Colon (tissue), 2 donors: ENCODE measurements around the gene SERPINB1.
"Not testable (repeated sequence)": the region's sequence is repeated elsewhere in the genome, so short reads cannot be mapped to it uniquely, and the experiment has no call there.

Experiments
- FAIRE-seq: peaks from 2 replicates; lab custom pipeline; 2012; peaks lifted over from hg19 to GRCh38; lab: Jason Lieb, UNC
- donor health status: control.
- donor health status: control.

SERPINB1 gene

GRCh38 chr6:2812695-2813094, 29.0 kb downstream of the SERPINB1 start:
- no peak for FAIRE-seq

GRCh38 chr6:2810092-2810671, 31.5 kb downstream of the SERPINB1 start:
- no peak for FAIRE-seq

- FAIRE-seq, result no peak
Measured at GRCh38 chr6:2809015-2809414, 32.6 kb downstream of the SERPINB1 start.

DNA sequence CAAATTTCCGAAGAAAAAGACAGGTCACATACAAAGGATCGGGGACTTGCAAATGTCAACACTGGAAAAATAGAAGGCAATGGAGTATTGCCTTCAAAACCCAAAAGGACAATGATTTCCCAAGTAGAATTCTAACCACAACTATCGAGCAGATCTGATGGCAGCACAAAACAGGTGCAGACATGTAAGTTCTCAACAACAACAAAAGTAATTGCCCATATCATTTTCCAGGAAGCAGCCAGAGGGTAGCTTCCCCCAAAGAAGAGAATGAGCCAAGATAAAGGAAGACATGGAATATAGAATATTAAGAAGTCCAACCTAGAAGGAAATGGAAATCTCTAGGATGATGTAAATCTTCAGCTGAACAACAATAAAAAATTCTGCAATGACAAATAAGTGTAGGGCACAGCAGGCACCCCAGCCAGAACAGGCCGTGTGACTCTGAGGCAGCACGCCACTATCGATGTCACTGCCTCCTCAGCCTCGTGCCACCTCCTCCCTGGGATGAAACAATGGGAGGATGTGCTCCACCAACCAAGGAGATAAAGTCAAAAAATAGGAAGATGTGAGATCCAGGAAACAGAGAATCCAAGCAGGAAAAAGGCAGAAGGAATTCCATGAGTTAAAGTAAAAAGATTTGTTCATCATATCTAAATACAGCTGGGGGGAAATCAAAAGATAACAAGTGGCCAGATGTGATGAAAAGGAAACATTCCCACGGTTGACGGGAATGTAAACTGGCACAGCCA, 34.1 kb downstream of the SERPINB1 start:
- no peak for FAIRE-seq

DNA sequence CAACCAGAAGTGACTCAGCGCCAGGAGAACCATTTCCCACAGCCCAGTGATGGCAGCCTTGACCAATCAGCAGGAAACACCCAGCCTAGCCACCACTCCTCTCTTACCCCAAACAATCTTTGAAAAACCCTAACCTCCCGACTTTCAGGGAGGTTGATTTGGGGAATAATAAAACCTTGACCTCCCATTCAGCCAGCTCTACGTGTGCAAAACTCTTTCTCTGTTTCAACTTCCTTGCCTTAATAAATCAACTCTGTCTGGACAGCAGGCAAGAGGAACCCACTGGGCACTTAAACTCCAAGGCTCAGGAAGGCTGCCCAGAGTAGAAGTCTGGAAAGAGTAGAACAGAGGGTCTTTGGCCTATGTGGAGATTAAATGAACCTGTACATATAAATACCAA, 35.0 kb downstream of the SERPINB1 start:
- no peak for FAIRE-seq

GRCh38 chr6:2805031-2805430, 36.6 kb downstream of the SERPINB1 start:
- FAIRE-seq, result no peak

DNA sequence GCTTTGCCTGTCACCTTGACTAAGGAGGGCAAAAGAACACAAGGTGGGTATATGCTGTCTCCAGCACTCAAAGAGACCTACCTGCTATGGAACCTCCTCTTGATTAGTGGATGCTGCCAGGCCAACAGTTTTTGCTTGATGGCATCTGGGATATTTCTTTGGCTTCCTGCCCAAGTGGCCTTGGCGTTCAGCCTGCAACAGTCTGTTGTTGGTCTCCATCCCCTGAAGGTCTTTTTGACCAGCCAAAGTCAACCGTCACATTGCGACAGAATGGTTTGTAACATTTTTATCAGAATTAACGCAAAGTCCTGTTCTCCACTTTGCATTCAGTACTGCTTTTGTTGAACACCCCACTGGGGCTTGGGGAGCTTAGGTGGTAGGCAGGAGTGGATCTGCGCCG, 37.1 kb downstream of the SERPINB1 start:
- no peak for FAIRE-seq

GRCh38 chr6:2803731-2804429, 37.8 kb downstream of the SERPINB1 start:
- no peak for FAIRE-seq

DNA sequence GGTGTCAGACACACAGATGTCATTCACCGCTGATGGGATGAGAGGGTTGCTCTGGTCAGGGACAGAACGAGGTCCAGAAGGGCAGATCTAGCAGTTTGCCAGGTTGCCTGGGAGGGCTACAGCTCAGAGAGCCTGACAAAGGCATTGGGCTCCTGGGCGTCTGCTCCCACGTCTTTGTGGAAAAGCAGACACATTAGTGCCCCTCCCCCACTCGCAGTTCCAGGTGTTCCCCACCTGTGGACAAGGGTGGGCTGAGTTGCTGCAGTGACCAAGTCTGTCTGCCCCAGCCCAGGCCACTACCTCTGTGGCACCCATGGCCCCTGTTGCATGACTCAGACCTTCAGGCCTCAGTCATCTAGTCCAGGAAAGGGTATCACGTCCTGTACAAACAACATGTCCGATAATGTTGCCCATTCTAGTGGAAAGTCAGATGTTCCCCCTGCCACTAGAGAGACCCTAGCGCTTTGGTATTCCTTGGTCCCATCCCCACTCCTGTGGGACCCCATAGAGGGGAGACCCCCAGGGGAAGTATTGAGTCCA, 39.1 kb downstream of the SERPINB1 start:
- FAIRE-seq, result no peak

GRCh38 chr6:2801687-2802086, 40.0 kb downstream of the SERPINB1 start:
- not testable (repeated sequence) for FAIRE-seq

DNA sequence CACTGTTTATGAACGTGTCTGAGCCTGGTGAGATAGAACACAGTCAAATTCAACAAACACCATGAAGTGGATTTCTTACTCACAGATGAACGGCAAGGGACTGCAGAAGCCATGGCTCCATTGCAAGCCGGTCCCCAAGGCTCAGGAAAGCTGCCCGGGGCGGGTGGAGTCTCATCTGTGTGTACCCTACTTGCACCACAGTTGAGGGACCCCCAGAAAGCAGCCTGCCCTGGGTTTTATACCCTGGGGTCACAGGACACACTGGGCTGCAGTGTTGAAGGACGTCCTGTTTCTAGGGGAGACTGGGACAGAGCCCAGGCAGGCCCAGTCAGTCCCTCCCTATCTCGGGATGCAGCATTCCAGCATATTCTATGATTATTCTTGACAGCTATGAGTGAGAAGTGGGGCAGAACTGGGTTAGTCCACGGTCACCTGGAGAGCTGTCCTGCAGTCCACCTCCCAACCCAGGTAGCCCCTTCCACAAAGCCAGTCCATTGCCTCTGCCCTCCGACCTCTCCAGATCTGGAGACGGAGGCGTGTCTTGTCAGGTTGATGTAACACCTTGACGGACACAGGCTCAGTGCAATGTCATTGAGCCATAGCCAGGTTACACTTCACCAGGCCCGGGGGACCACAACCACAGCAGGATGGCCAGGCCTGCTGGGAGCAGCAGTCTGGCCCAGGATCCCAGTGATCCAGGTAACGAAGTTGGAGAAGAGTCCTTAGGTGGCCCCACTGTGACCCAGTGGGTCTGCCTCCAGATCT, 40.9 kb downstream of the SERPINB1 start:
- no peak for FAIRE-seq

DNA sequence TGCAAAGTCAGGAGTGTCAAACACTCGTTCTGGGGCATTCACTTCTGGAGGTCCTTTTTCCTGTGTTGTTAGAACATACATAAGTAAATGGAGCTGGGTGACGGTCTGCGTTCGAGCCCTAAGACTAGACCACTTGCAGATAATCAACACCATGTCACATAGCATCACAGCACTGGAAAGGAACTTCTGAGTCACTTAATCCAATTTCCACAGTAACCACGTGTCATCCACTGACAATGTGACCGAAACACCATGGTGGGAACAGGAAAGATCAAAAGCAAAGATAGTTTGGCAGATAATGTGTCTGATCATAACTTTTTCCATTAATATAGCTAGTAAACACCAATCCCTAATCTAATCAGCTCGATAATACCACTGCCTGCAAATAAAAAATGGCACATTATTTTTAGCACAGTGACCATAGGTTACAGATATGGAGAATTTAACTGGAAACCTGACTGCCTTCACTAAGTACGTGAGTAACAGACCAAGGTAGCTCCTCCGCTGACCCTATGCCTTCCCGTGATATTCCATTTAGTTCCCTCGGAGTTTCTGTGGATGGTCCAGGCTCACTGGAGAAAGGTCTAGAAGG, 41.6 kb downstream of the SERPINB1 start:
- no peak for FAIRE-seq

DNA sequence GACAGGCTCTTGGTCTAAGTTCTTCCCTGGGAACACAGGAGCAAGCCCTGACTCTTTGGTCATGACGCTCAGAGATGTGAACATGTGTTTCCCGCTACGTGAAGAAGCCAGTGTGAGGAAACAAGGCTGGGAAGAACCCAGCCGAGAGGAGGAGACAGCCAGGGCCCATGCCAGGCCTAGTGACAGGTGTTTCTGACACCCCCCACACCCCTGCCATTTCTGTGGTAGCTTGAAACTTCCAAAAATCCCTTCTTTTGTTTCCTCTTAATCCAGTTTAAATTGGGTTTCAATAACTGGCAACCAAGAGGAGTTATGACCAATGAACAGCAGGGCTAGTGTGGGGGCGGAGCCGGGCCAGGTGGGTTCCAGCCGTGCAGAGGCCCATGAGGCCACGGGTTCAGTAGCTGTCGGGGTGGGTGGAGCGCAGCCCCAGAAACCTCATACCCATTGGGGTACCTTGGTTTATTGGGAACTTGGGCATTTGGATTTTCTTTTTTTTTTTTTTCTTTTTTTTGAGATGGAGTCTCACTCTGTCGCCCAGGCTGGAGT, 43.0 kb downstream of the SERPINB1 start:
- no peak for FAIRE-seq

DNA sequence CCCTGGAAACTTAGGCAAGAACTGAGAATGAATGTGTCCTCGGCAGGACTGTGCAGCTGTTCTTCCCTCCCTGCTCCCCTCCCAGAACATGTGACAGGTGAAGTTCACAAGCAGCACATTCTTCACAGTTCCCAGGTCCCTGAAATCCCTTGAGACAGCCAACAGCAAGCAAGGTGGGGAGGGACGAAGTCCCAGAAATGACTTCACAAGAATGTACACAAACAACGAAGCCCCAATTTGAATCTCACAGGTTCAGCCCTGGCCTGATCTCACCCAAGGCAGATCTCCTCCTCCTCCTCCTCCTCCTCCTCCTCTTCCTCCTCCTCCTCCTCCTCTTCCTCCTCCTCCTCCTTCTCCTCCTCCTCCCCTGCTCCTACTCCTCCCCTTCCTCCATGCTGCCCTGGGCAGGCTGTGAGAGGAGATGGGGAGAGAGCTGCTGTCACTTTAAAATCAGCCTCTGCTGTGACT, 44.1 kb downstream of the SERPINB1 start:
- no peak for FAIRE-seq

DNA sequence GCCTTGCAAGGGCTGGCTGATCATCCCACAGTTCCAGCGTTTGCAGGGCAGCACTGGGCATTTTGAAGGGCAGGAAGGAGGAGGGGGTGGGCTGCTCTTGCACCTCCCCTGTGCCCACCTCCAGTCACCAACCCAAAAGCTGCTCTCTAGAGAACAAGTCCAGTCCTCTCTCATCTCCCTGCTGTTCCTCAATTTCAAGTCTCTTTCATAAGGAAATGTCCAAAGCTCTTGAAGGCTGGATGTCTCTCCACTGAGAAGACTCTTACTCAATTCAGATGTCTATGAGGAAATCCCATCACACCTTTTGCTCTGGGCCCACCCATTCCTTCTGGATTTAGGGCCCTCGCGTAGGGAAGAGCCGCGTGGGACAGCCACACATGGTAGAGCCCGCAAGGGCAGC, 44.8 kb downstream of the SERPINB1 start:
- FAIRE-seq, result no peak

- no peak for FAIRE-seq
Measured at GRCh38 chr6:2795956-2796355, 45.7 kb downstream of the SERPINB1 start.

DNA sequence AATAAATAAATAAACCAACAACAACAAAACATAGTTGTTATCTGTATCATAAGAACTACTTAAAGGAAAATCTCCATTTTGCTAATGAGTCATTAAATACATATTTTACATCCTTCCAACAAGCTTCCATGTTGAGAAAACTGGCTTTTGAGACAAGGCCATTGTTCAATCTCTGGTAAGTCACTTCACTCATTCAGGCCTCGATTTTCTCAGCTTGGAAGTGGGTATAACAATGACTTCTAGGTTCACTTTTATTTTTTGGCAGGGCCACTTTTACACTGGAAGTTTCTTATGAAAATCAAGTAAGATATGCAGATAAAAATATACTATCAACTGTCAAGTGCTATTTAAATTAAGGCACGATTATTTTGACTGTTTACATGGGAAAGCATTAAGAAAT, 46.5 kb downstream of the SERPINB1 start:
- FAIRE-seq, result no peak

GRCh38 chr6:2794171-2794730, 47.4 kb downstream of the SERPINB1 start:
- FAIRE-seq, result no peak

DNA sequence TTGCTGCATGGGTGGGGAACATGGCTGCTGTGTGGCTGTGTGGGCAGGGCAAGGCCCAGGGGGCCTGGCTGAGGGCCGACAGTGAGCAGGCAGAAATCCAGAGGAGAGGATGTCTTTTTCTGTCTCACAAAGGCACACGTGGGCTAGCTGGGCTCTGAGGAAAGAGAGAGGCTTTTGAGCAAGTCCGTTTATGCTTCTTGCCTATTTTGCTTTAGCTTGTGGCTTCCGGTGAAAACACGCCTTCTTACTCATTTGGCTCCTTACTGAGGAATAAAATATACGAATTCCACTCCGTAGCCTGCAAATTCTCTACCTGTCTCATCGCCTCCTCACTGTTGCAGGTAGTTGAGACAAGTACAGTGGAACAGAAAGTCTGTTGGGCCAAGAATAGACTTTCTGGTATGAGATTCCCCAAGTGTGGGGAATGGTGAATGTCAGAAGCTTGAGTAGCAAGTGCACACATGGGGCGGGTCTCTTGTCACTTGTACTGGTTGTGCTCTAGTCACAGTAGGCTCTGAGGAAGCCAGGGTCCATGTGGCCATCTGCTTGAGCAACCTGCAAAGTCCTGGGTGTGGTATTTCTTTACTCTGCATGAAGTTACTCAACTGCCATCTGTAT, 48.0 kb downstream of the SERPINB1 start:
- FAIRE-seq, result no peak

DNA sequence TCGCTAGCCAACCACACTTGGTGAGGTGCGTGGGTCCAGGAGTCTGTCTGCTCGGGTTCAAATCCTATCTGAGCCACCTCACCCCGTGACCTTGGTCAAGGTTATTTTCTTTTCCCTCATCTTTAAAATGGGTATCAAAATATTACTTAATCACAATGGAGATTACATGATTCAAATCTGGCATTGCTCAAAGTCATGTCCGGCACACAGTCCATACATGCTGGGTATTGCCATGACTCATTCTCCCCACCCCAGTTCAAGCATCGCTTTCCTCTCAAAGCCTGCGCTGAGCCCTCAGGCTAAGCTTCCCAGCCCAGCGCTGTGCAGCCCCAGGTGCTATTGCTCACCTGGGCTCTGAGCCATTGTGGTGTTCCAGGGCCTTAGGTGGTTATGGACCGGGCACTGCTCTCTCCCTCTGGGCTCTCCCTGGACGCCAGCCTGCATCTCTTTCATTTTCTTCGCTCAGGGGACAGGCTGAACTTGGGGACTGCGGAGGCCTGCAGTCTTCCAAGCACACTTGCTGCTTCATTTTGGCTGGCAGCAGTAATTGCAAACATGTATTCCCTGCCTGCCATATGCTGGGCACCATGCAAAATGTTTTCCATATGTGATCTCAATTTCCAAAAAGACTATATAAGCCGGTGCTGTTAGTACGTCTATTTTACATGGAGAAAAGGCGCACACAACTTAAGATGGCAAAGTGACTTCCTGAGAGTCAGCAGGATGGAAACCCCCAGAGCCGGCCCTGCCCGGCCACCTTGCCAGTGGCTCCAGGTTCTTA, 49.1 kb downstream of the SERPINB1 start:
- FAIRE-seq, result no peak
